ENCODE results near the gene CD276.
"Not testable (repeated sequence)": the region's sequence is repeated elsewhere in the genome, so short reads cannot be mapped to it uniquely, and the experiment has no call there.

Gene CD276

DNA sequence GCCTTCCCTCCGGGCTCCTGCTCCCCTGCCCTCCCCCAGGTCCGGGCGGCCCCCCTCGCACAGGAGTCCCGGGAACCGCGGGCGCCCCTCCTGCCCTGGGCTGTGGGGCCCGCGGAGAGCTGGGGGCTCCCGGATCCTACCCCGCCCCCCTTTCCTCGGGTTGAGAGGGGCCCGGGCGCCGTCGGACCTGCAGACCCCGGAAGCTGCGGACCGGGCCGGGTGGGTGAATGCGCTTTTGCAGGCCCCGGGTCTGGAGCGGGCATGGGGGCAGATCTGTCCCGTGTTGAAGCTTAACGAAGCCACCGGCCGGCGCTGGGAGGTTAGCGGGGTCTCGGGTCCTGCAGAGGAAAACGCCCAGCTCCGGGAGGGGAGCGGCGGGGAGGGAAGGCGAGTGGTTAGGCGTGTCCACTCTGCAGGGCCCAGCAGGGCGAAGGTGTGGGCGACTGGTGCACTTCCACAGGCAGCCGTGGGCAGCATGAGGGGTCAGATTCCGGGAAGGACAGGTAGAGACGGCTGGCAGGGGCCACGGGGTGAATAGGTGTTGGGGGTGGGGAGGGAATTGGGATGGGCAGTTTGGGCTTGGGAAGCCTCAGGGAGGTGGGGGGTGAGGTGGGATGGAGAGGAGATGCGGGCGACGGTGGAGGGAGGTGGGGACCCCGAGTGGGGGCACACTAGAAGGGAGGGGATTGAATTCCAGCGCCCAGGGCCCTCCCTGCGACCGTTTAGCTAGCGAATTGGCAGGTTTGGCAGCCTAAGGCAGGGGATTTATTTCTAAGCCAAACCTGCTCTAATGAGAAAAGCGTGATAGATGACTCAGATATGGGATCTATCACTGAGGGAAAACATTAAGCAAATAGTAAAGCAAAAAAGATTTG, 635 bp downstream of the CD276 start:
- DNase-seq (ENCODE audit: low spot score) = no peak

DNA sequence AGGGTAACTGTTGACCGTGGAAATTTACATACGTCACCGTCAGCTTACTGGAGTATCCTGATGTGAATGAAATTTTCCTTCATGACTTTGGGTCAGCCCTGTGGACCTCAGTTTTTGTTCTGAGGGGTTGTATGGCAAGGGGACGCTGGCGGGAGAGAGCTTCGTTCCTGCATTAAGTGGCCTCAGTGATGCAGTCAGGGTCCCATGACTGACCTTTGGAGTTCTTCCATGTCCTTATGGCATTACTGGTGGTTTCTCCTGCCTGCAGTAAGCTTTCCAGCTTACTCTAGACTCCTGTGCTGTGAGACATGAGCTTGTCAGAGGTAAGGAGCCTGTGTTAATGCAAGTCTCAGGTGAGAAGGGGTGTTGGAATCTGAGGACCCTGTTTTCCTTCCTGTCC, 1.8 kb downstream of the CD276 start:
- no peak for DNase-seq (ENCODE audit: low spot score)

DNA sequence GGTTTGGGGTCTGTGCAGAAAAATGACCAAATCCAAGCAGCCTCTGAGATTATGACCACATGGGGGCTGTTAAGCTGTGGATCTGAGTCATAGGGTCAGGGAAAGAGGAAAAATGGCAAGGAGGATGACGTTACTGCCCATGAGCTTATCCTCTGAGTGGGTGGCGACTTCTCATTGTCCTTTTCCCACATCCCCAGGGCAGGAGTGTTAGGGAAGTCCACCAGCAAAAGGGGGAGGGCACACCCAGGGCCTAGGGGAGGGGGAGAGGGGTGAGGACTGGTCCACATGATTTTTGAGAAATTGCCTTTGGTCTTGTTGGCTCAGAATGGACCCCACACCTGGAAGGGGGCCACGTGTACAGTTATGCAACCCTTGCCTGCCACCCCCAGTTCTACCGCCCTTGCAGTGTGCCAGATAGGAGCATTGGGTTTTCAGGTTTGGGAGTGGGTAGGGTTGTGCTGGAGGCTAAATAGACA, 2.6 kb downstream of the CD276 start:
- no peak for DNase-seq (ENCODE audit: low spot score)

DNA sequence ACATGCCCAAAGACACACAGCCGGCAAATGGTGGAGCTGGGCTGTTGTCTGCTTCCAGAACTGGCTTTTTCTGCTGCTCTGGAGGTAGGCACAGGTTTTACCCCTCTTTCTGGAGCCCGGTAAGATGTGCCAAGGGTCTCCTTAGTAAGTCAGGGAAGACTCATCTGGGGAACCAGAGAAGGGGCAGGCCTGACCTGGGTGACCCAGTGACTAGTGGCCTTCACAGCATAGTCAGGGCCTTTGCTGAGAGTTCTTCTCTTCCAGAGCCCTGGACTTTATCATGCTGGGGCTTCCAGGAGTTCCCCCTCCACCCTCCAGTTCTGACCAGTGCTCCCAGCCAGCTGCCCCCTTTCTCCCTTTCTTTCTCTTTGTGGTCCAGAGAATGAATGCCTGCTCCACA, 3.2 kb downstream of the CD276 start:
- no peak for DNase-seq (ENCODE audit: low spot score)

DNA sequence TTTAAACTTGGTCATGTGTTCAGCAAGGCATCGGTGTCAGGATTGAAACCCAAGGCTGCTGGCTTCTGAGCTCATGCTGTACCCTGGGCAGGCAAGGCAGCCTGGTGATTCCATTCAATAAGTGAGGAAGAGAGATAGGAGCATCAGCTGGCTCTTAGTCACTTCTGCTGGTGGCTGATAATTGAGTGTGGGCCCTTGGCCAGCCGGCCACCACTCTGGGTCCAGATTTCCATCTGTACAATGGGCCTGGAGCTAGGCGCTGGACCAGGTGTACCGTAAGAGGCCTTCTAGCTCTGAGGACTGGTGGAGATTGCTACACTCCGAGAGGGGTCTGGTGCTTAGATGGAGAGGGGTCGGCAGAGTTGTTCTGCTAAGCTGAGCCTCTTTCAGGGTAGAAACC, 4.3 kb downstream of the CD276 start:
- no peak for DNase-seq (ENCODE audit: low spot score)

DNA sequence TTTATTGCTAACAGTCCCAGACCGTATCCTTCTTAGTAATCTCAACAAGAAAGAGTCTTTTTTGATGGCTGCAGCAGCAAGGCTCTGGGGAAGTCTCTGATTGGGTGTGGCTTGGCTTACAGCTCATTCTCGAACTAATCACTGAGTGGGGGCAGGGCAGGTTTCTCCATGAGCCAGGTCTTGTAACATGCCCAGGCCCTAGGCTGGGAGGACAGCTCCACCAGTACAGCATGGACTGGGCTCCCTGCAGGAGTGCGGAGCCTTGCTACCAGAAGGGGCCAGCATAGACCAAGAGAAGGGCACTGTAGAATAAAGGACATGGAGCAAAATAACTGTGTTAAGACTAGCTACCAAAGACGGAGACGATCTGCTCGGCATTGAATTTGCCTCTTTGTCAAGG, 7.2 kb downstream of the CD276 start:
- no peak for DNase-seq (ENCODE audit: low spot score)

DNA sequence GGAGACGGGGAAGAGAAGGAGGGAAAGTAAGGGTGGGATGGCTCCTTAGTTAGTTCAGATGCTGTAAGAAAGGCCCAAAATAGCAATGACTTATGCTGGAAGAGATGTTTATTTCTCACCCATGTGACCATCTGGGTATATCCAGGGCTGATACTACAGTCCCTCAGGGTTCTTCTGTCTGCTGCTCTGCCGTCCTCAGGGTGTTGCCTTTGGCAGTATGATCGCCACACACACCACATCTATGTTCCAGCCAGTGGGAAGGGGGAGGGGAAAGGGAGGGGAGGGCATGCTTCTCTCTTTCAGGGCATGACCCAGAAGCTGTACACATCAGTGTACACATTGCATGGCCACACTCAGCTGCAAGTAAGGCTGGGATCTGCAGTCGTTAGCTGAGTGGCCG, 10.2 kb downstream of the CD276 start:
- no peak for DNase-seq (ENCODE audit: low spot score)

DNA sequence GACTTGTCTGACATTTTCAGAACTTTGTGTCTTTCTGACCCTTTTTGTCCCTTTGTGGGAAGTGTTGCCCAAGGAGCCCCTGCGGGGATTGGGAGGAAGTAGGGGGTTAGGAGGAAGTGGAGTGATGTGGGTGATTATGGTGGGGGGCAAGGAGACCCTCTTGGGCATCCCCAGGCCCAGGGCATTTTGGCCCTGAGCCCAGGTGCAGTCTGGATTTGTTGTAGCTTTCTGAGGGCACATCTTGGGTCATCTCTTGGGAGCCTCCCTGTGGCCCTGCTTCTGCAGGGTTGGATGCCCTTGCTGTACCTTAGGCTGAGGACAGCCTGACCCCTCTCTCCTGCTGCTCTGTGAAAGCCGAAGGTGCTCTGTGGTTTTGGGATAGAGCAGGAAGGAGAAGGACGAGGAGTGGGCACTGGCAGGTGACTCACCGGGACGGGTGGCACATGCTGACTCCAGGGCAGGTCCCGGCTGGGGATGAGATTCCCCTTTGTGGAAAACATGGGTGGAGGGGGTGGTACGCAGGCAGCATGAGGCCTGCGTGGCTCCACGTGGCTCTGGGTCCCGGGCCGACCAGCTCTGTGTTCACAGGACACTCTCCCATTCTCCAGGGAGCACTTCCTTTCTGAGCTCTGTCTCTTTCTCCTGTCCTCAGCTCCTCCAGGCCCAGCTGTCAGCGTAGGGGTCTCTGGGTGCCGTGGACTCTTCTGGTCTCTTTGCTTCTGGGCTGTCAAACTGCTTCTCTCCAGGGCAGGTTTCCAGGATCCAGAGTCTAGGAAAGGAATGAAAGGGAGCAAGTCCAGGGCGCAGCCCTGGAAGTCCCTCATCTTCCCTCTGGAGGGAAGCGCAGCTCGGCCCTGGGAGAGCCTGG, 11.8 kb downstream of the CD276 start:
- no peak for DNase-seq (ENCODE audit: low spot score)

DNA sequence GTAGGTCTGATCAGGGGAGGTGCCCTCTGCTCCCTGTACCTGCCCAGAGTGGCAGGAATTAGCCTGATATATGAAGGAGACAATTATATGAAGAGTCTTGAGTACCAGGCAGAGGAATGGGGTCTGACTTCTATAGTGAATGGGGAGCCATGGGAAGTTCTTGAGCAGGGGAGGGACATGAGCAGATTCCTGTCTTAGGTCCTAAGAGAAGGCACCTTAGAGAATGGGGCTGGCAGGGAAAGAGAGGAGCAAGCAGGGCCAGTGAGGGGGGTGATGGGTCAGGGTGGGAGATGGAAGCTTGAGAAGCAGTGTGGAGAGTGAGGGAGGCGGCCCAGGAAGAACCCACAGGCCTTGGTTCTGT, 12.4 kb downstream of the CD276 start:
- no peak for DNase-seq (ENCODE audit: low spot score)

DNA sequence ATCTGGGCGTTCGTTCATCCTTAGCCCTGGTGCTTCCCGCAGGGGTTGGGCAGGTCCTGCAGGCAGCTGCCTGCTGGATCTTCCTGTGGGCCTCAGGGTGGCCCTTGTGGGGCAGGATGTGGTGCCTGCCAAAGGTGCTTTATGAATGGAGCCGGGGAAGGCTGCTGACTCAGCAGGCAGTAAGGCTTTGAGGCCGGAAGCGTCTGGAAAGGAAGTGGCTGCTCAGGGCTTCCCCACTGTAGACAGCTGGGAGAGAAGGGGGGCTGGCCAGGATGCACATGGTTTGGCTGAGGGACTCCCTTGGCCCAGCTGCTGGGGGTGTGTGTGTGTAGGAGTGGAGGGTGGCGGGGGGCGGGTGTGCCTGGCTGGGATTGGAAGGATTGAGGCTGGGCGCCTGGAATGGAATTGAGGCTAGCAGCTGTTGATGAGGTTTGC, 12.9 kb downstream of the CD276 start:
- peak; percentile 54 for DNase-seq (ENCODE audit: low spot score)

DNA sequence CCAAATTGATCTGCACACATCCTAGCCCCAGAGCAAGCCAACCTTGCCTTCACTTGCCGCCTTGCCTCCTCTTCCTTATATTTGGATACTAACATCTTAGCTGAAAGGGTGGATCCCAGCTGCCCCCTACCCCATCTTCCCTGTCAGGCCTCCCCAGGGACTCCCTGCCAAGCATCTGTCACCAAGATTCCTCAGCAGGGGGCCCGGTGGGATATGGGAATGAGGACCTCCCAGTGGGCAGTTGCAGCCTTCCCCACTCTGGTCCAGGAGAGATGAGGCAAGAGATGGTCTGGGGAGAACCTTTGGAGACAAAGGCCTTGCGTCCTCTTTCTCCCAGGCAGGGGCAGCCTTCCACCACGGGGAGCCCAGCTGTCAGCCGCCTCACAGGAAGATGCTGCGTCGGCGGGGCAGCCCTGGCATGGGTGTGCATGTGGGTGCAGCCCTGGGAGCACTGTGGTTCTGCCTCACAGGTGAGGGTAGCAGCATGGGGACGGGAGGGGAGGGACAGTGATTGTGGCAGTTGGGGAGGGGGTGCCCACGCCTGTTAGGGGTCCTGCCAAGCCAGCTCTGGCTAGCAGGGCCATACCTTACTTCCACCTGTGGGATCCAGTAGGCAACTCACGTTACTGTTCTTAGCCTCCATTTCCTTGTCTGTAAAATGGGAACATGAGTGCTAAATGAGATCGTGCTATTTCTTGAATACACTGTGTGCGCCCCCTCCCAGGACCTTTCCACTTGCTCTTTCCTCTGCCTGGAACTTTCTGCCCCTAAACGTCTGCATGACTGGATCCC, 15.3 kb downstream of the CD276 start:
- DNase-seq (ENCODE audit: low spot score) = no peak

DNA sequence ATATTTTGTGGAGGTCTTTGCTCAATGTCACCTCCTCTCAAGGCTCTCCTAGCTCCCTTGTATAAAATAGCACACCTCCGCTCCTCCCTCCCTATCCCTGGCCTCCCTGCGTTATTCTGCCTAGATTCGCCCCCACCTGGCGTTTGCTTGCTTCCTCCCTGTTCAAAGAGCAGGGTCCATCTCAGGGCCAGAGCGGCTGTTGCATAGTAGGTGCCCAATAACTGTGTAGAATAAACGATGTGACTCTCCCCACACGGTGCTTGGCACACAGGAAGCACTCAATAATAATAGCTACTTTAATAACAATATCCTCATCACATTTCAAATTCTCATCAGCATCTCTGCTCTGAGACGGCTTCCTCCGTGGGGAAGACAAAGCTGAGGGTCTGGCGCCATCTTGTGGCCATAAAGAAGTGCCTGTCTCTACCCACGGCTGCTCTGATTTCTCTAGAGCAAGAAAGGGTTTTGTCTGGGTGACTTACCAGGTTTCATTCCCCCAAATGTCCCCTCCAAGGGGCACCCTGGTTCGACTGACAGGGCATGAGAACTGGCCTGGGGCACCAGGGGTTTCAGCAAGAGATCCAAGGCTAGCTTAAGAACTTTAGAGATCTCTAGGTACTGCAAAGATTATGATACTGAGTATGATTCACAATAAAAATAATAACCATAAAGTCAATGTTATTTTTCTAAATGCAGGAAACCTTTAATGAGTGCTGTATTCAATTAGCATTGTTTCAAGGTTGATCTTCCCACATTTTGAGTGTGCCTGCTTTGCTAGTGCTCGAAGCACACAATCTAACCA, 16.1 kb downstream of the CD276 start:
- peak; percentile 79 for DNase-seq (ENCODE audit: low spot score)

DNA sequence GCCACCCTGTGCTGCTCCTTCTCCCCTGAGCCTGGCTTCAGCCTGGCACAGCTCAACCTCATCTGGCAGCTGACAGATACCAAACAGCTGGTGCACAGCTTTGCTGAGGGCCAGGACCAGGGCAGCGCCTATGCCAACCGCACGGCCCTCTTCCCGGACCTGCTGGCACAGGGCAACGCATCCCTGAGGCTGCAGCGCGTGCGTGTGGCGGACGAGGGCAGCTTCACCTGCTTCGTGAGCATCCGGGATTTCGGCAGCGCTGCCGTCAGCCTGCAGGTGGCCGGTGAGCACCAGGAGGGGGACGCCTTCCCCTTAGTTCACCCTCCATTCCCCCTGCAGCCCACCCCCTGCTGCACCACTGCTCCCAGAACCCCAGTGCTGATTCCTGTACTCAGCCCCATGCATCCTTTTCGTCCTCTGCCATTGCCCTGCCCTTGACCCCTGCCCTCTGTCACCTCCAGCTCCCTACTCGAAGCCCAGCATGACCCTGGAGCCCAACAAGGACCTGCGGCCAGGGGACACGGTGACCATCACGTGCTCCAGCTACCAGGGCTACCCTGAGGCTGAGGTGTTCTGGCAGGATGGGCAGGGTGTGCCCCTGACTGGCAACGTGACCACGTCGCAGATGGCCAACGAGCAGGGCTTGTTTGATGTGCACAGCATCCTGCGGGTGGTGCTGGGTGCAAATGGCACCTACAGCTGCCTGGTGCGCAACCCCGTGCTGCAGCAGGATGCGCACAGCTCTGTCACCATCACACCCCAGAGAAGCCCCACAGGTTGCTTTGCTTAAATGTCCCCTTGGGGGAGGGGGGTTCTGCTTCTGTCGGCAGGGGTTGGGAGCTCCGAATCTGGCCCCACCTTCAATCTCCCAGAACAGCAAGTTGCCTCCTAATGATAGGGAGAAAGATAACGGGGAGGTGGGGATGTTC, 18.4 kb downstream of the CD276 start:
- DNase-seq (ENCODE audit: low spot score) = not testable (repeated sequence)

DNA sequence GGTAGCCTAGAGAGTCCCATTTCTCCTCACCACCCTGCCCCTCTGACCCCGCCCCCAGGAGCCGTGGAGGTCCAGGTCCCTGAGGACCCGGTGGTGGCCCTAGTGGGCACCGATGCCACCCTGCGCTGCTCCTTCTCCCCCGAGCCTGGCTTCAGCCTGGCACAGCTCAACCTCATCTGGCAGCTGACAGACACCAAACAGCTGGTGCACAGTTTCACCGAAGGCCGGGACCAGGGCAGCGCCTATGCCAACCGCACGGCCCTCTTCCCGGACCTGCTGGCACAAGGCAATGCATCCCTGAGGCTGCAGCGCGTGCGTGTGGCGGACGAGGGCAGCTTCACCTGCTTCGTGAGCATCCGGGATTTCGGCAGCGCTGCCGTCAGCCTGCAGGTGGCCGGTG, 19.4 kb downstream of the CD276 start:
- not testable (repeated sequence) for DNase-seq (ENCODE audit: low spot score)

DNA sequence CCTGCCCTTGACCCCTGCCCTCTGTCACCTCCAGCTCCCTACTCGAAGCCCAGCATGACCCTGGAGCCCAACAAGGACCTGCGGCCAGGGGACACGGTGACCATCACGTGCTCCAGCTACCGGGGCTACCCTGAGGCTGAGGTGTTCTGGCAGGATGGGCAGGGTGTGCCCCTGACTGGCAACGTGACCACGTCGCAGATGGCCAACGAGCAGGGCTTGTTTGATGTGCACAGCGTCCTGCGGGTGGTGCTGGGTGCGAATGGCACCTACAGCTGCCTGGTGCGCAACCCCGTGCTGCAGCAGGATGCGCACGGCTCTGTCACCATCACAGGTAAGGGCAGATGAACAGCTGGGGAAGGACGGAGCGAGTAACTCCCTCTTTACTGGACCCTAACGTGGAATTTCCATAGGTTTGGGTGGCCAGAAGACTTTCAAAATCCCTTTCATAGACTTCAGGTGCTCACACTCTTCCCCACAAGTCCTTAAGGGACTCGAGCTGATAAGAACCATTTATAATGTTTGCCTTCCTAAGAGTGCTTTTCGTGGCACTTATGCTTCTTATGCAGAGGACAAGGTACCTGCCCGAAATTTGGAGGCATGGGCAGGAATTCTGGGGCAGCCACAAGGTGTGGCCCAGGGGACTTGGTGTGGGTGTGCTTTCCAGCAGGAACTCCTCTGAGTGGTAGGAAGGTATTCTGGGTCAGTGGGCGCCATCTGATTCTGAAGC, 20.1 kb downstream of the CD276 start:
- not testable (repeated sequence) for DNase-seq (ENCODE audit: low spot score)

DNA sequence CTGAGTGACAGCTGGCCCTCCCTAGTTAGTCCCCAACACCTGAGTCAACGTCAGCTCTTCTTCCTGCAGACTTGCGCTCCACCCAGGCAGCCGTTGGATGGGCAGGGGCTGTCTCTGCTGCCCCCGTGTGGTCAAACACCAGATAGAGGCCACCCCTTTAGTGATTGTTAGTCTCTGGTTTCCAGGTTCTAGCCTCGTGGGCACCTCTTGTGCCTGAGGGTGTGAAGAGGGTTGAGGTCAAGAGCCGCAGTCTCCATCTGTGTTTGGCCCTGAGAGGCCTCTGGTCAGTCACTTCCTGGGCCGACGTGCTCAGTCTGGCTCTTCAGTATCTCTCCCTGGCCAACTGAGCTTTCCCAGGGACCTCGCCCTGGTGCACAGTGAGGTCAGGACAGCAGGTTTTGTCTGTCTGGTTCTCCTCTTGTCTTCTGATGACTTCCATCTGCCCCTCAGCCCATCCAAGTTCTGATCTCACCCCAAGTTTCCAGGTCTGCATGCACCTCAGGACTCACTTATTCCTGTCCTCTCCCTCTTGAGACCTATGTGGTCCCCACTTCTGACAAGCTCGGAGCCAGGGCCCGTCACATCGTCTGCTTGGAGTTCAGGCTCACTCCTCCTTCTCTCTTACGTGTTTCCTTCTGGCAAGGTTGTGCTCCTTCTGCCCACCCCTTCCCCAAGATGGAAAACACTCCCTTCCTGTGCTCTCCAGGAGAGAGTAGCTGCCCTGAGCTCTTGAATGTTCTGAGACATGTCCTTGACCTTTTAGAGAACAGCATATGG, 20.9 kb downstream of the CD276 start:
- DNase-seq (ENCODE audit: low spot score) = peak; percentile 56

DNA sequence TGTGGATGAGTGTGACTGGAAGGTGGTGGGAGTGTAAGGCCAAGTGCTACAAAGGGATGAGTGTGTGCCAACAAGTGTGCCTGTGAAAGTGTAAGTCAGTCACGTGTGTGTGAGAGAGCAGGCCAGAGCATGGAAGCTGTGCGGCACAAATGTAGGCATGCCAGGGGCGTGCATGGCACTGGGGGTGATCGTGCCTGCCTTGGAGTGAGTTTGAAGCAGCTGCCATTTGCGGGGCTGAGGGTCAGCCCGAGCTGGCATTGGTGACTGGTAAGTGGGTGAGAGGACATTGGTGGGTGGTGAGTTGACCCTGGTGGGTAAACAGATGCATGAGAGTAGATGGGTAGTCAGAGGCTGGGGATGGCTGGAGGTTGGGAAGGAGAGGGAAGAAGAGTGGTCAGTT, 24.5 kb downstream of the CD276 start:
- no peak for DNase-seq (ENCODE audit: low spot score)

DNA sequence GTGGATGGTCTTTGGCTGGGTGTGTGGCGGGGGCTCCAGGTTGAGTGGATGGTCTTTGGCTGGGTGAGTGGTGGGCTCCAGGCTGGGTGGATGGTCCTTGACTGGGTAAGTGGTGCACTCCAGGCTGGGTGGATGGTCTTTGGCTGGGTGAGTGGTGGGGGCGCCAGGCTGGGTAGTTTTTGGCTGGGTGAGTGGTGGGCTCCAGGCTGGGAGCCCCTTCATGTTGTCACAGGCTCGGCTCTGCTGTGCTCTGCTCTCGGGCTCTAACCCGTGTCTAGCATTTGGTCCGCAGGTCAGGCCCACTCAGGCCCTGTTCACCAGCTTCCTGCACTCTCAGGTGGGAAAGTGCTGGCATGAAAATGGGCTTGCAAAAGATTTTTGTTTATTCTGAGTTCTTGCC, 25.1 kb downstream of the CD276 start:
- no peak for DNase-seq (ENCODE audit: low spot score)

Measured in SK-N-DZ (cell line).